Measurements from ENCODE around the gene NR1H4.

- TF ChIP-seq YY1 (tag by site-specific recombination; IDR thresholded peaks at IDR 0.05) (no peak), KLF10 (tag by site-specific recombination; IDR thresholded peaks at IDR 0.05) (peak; percentile 55; the same call in 1 of the 2 replicates), ZBTB11 (tag by site-specific recombination; conservative IDR thresholded peaks at IDR 0.05; ENCODE audit: low read depth) (no peak)
These were observed 102.8 kb downstream of the NR1H4 start for GRCh38 chr12:100576331-100577036.

Data from HEK293 (cell line).